ENCODE measurements around the gene GAGE12J. TPM values are rescaled to one million over a fixed set of nuclear protein-coding genes. Genes with fewer than 3 reads are reported as not detected.
"Not testable (repeated sequence)": the region's sequence is repeated elsewhere in the genome, so short reads cannot be mapped to it uniquely, and the experiment has no call there.

Gene GAGE12J
- total RNA-seq (1 to 10 TPM in 1 of 2 donors, not detected in 1; 8.5 TPM), polyA plus RNA-seq (ENCODE audit: insufficient read depth, low read depth, low replicate concordance) (14.2 TPM)
- long read RNA-seq, donor 1, transcript GAGE12J-201 (5 exons, 541 nt): major isoform, 7 of 7 reads
- long read RNA-seq, donor 1, partial matches to known transcripts: 0 of 7 reads
- long read RNA-seq, donor 1, other reads (novel, unspliced or antisense): 0 of 7 reads
- long read RNA-seq, donor 2, transcript GAGE12J-201 (5 exons, 541 nt): major isoform, 7 of 7 reads
- long read RNA-seq, donor 2, partial matches to known transcripts: 0 of 7 reads
- long read RNA-seq, donor 2, other reads (novel, unspliced or antisense): 0 of 7 reads

- WGBS, 2 donors: 63% methylated on average over 1 of the region's 16 CpGs; no CpG with 5 or more reads in 1 of the 2 donors
- H3K27ac ChIP-seq; H3K4me1 ChIP-seq; H3K9me3 ChIP-seq; DNase-seq; H3K4me3 ChIP-seq; H3K27me3 ChIP-seq; intact Hi-C loops (cut with DNase I; ENCODE audit: low total_unique reads); H3K36me3 ChIP-seq (ENCODE audit: low read depth, missing control alignments): not testable (repeated sequence)
These were observed at the start of gene GAGE12J for GRCh38 chrX:49321737-49322136. Gene GAGE12J, plus strand, starts transcription at chrX:49322037. Its CDS starts 1,157 bp downstream, at chrX:49323194.

GRCh38 chrX:49272421-49272820 is 49.4 kb upstream of the GAGE12J start:
- no peaks in the 10 kb centered on the region for H3K27me3 ChIP-seq
- H3K27ac ChIP-seq: no peak overlapping the region
- no peaks in the 10 kb centered on the region for H3K4me1 ChIP-seq
- no peak for TF ChIP-seq POLR2A (IDR thresholded peaks at IDR 0.05)
- no peak for TF ChIP-seq CTCF (IDR thresholded peaks at IDR 0.05)
- no peak overlapping the region for H3K4me3 ChIP-seq
- no peaks in the 10 kb centered on the region for H3K9me3 ChIP-seq
- 44 to 59% methylated on average over 1 to 6 of the region's 6 CpGs for WGBS, 2 donors
- intact Hi-C loops (cut with DNase I; ENCODE audit: low total_unique reads): no loop called here
- H3K36me3 ChIP-seq (ENCODE audit: low read depth, missing control alignments): no peaks in the 10 kb centered on the region
- DNase-seq: no peak

GRCh38 chrX:49273181-49273727 is 48.6 kb upstream of the GAGE12J start:
- Histone ChIP-seq H3K9me3 (no peaks in the 10 kb centered on the region), H3K27me3 (no peaks in the 10 kb centered on the region), H3K4me1 (no peaks in the 10 kb centered on the region), H3K36me3 (ENCODE audit: low read depth, missing control alignments) (no peaks in the 10 kb centered on the region), H3K4me3 (no peak overlapping the region), H3K27ac (no peak overlapping the region)
- intact Hi-C loops (cut with DNase I; ENCODE audit: low total_unique reads): no loop called here
- no peak for DNase-seq
- 77 to 85% methylated on average over 8 of the region's 8 CpGs for WGBS, 2 donors
- TF ChIP-seq POLR2A (IDR thresholded peaks at IDR 0.05): no peak

GRCh38 chrX:49276207-49276606 is 45.6 kb upstream of the GAGE12J start:
- TF ChIP-seq CTCF (IDR thresholded peaks at IDR 0.05) (no peak), POLR2A (IDR thresholded peaks at IDR 0.05) (no peak)
- no peak overlapping the region for H3K27ac ChIP-seq
- intact Hi-C loops (cut with DNase I; ENCODE audit: low total_unique reads): no loop called here

GRCh38 chrX:49276671-49277534 is 44.9 kb upstream of the GAGE12J start:
- Histone ChIP-seq H3K27me3 (no peaks in the 10 kb centered on the region), H3K4me3 (no peak overlapping the region), H3K4me1 (no peaks in the 10 kb centered on the region), H3K9me3 (no peaks in the 10 kb centered on the region), H3K27ac (no peak overlapping the region), H3K36me3 (ENCODE audit: low read depth, missing control alignments) (no peaks in the 10 kb centered on the region)
- DNase-seq: no peak
- no peak for TF ChIP-seq POLR2A (IDR thresholded peaks at IDR 0.05)
- no peak for TF ChIP-seq CTCF (IDR thresholded peaks at IDR 0.05)
- intact Hi-C loops (cut with DNase I; ENCODE audit: low total_unique reads): no loop called here
- WGBS, 2 donors: 76 to 81% methylated on average over 11 to 19 of the region's 19 CpGs

More at GRCh38 chrX:49276207-49276606, 45.6 kb upstream of the GAGE12J start:
- no peaks in the 10 kb centered on the region for H3K4me1 ChIP-seq
- no peaks in the 10 kb centered on the region for H3K9me3 ChIP-seq
- DNase-seq: no peak
- WGBS, 2 donors: 79 to 96% methylated on average over 1 of the region's 1 CpG
- H3K4me3 ChIP-seq: no peak overlapping the region
- H3K36me3 ChIP-seq (ENCODE audit: low read depth, missing control alignments): no peaks in the 10 kb centered on the region
- H3K27me3 ChIP-seq: no peaks in the 10 kb centered on the region

All from testis (tissue), 5 donors.